SK-N-SH treated with all-trans-retinoic acid at 6 μM for 48 hours (cell line): ENCODE measurements around the gene GALNT13.

ENCODE experiments used
- ARNTL ChIP-seq: fragments of 450-650 bp; formaldehyde crosslinking; IDR thresholded peaks from 2 replicates; pipeline ENCODE4 v1.5.0; 2020; ENCODE audit warnings: low read depth, mild to moderate bottlenecking, moderate library complexity, borderline replicate concordance
- ISL1 ChIP-seq: fragments of 250-450 bp; sonication (Bioruptor Pico); IDR thresholded peaks from 2 replicates; pipeline ENCODE4 v2.1.2; 2022; ENCODE audit warnings: mild to moderate bottlenecking, moderate library complexity
- POU6F1 ChIP-seq: fragments of 250-450 bp; sonication (Bioruptor Pico); IDR thresholded peaks from 2 replicates; pipeline ENCODE4 v1.8.0; 2021; ENCODE audit warnings: low read depth, mild to moderate bottlenecking, moderate library complexity, borderline replicate concordance
- SNAI2 ChIP-seq: fragments of 250-450 bp; sonication (Bioruptor Pico); IDR thresholded peaks from 2 replicates; pipeline ENCODE4 v1.5.0; 2020; ENCODE audit warnings: mild to moderate bottlenecking, moderate library complexity
- TF ChIP-seq, protein P1 (sequence below): fragments of 250-450 bp; sonication (Bioruptor Pico); IDR thresholded peaks from 2 replicates; pipeline ENCODE4 v1.8.0; 2020; ENCODE audit warnings: mild to moderate bottlenecking, moderate library complexity, borderline replicate concordance

GALNT13 gene

DNA sequence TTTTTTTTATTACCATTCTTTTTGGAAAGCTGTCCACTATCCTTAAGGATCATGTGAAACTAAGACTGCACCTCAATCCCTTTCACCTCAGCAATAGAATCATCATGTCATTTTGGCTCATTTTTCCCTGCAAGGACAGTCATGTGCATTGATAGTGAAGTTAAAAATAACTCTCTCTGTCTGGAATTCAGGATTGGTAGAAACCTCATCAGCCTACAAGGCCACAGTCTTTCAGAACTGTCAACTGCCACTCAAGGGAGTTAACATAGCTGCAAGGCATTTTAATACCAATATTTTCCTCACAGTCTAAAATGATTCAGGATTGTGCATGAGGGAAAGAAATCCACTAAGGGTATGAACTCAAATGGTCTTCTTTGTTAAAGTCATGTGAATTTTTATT lies 625.3 kb downstream of the GALNT13 start (continued):
- TF ChIP-seq POU6F1: no peak
- TF ChIP-seq, protein P1, sequence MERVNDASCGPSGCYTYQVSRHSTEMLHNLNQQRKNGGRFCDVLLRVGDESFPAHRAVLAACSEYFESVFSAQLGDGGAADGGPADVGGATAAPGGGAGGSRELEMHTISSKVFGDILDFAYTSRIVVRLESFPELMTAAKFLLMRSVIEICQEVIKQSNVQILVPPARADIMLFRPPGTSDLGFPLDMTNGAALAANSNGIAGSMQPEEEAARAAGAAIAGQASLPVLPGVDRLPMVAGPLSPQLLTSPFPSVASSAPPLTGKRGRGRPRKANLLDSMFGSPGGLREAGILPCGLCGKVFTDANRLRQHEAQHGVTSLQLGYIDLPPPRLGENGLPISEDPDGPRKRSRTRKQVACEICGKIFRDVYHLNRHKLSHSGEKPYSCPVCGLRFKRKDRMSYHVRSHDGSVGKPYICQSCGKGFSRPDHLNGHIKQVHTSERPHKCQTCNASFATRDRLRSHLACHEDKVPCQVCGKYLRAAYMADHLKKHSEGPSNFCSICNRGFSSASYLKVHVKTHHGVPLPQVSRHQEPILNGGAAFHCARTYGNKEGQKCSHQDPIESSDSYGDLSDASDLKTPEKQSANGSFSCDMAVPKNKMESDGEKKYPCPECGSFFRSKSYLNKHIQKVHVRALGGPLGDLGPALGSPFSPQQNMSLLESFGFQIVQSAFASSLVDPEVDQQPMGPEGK (CRISPR knock-in tag): no peak
- no peak for TF ChIP-seq ARNTL
- no peak for TF ChIP-seq SNAI2 (CRISPR knock-in tag)
- no peak for TF ChIP-seq ISL1 (CRISPR knock-in tag)
